AG04449 (cell line): ENCODE results near the gene GFRA1.

Experiments
- CTCF ChIA-PET: fragments of 350-600 bp; formaldehyde crosslinking; extraction: SDS; loops from one replicate; lab custom pipeline; 2021; ENCODE audit warnings: antibody characterized with exemption; lab: Yijun Ruan, JAX
- POLR2A ChIA-PET: fragments of 400-600, 350-600 bp; formaldehyde crosslinking; extraction: SDS; loops from one replicate; lab custom pipeline; 2020; ENCODE audit warnings: antibody characterized with exemption, inconsistent platforms; lab: Yijun Ruan, JAX
- DNase-seq: peaks from one replicate; pipeline ENCODE4 v3.0.0-alpha.2; 2010; ENCODE audit warnings: low read depth, low spot score
- H3K4me3 ChIP-seq: 2 replicates; pipeline ENCODE4 v1.5.1; 2011; ENCODE audit warnings: low read depth, mild to moderate bottlenecking, control low read depth, low read length
- CTCF ChIP-seq: IDR thresholded peaks from one replicate; pipeline ENCODE4 v1.5.1; 2011; ENCODE audit warnings: mild to moderate bottlenecking, moderate library complexity, low read length, control low read depth, inconsistent platforms; ENCODE audit not compliant: insufficient read depth; ENCODE audit errors: missing control alignments

The GFRA1 gene

DNA sequence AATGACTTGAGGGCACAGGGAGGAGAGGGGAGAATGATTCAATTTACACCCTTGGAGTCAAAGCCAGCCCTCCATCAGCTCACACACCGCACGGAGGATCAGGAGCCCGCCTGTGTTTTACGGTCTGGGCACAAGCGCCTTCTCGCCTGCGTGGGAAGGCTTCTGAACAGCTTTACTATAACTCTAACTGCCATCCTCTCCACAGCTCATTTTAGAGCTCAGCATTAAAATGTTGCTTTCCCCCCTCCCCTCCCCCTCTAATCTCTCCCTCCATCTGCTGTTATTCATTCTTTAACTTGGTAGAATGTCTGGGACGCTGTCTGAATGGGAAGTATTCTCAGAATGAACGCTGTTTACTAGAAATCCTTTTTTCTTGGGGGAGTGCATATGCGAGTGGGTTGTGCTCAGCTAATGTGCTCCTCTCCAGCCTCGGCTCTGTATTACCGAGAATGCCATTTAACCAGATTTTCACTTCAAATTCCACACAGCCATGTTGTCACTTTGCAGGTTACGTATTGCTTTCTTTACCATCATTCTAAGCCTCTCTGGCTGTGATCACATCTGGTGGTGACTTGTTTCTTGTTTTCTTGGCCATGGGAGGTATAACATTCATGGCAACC, 140.1 kb downstream of the GFRA1 start:
- ChIA-PET POLR2A (no interaction called here), CTCF (no interaction called here)
- TF ChIP-seq CTCF, result no peak
- no peak for DNase-seq
- no peak overlapping the region for H3K4me3 ChIP-seq

DNA sequence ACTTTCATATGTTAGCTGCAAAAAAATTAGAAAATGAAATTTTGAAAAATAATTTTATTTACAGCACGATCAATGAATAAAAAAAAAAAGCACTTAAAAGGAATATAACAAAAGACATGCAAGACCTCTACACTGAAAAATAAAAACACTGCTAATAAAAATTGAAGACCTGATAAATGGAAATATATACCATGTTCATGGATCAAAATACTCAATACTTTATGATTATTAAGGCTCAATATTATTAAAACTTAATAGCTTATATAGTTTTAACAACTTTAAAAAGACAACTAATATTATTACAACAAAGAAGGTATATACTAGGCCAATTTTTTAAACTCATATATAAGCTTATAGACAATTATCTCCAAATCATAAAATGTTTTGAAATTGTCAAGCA, 143.0 kb downstream of the GFRA1 start:
- DNase-seq, result no peak
- ChIA-PET CTCF (interaction anchor here (0.9 to 1.6 kb wide), 3 partner anchors 9 to 424 kb away, joined by 3 to 4 read pairs (median 3); no protein-coding TSS in a partner anchor), POLR2A (no interaction called here)
- H3K4me3 ChIP-seq, result no peak overlapping the region
- no peak for TF ChIP-seq CTCF

- no peak overlapping the region for H3K4me3 ChIP-seq
- CTCF ChIA-PET, result no interaction called here
- TF ChIP-seq CTCF, result no peak
- POLR2A ChIA-PET, result no interaction called here
- DNase-seq, result no peak
Observed at GRCh38 chr10:116126954-116127695, 145.9 kb downstream of the GFRA1 start.

- ChIA-PET POLR2A (no interaction called here), CTCF (interaction anchor here (1.2 kb wide), 1 partner anchor 327 kb away, joined by 3 read pairs; no protein-coding TSS in a partner anchor)
- no peak for TF ChIP-seq CTCF
- DNase-seq, result no peak
- no peak overlapping the region for H3K4me3 ChIP-seq
Observed at GRCh38 chr10:116126239-116126638, 146.8 kb downstream of the GFRA1 start.

DNA sequence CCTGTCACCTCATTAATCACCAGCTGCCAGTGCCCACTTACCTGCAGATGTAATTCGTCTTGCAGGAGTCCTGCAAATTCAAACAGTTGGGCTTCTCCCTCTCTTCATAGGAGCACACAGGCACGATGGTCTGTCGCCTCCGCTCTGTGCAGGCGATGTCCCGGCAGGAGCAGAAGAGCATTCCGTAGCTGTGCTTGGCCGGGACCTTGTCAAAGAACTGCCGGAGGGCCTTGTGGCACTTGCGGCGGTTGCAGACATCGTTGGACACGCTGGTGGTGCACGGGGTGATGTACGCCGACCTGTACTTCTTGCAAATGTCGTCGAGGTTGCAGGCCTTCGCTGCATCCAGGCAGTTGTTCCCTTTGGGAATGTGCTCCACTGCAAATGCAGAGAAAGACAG, 147.8 kb downstream of the GFRA1 start:
- DNase-seq, result no peak
- POLR2A ChIA-PET, result no interaction called here
- no peak overlapping the region for H3K4me3 ChIP-seq
- no peak for TF ChIP-seq CTCF
- CTCF ChIA-PET, result interaction anchor here (1.2 kb wide), 1 partner anchor 326 kb away, joined by 3 read pairs; no protein-coding TSS in a partner anchor

GRCh38 chr10:116124777-116125176, 148.2 kb downstream of the GFRA1 start:
- H3K4me3 ChIP-seq, result no peak overlapping the region
- ChIA-PET POLR2A (no interaction called here), CTCF (no interaction called here)
- no peak for TF ChIP-seq CTCF
- DNase-seq, result no peak
